WTC11 (cell line): ENCODE data around the gene CERCAM. TPM values are rescaled to one million over a fixed set of nuclear protein-coding genes. Genes with fewer than 3 reads are reported as not detected.

Experiments
- ATAC-seq: fragments of 200-7000 bp; cut with Tn5 transposase; 2 replicates; pipeline ENCODE4 v1.10.0; 2021; ENCODE audit warnings: mild to moderate bottlenecking, moderate library complexity
- CTCF ChIA-PET: fragments of 300-600 bp; sonication (Branson Sonifier 250); formaldehyde crosslinking; loops from one replicate; lab custom pipeline; 2021; ENCODE audit warnings: antibody characterized with exemption; lab: Charles Lee
- POLR2A ChIA-PET: fragments of 350-600 bp; sonication (Branson Sonifier 250); formaldehyde crosslinking; loops from one replicate; lab custom pipeline; 2021; ENCODE audit warnings: antibody characterized with exemption; lab: Charles Lee
- DNase-seq: peaks from one replicate; pipeline ENCODE4 v3.0.0; 2021; ENCODE audit warnings: low spot score
- H3K27ac Mint-ChIP-seq: 2 replicates; pipeline ENCODE4 v1.8.0; 2021; ENCODE audit warnings: mixed read lengths
- H3K27me3 Mint-ChIP-seq: 2 replicates; pipeline ENCODE4 v1.8.0; 2021; ENCODE audit warnings: low read depth, mild to moderate bottlenecking, moderate library complexity, mixed read lengths
- H3K36me3 Mint-ChIP-seq: 2 replicates; pipeline ENCODE4 v1.8.0; 2021; ENCODE audit warnings: mixed read lengths
- H3K4me1 Mint-ChIP-seq: 2 replicates; pipeline ENCODE4 v1.8.0; 2022; ENCODE audit warnings: mixed read lengths
- H3K4me3 Mint-ChIP-seq: 2 replicates; pipeline ENCODE4 v1.8.0; 2021; ENCODE audit warnings: mild to moderate bottlenecking, moderate library complexity, mixed read lengths
- H3K9me3 Mint-ChIP-seq: 2 replicates; pipeline ENCODE4 v1.8.0; 2021; ENCODE audit warnings: mixed read lengths
- ARID4B ChIP-seq: sonication (generic); formaldehyde crosslinking; IDR thresholded peaks from 2 replicates; pipeline ENCODE4 v1.8.0; 2023; ENCODE audit warnings: missing genetic modification reagents, mild to moderate bottlenecking, borderline replicate concordance
- CBFB ChIP-seq: sonication (generic); formaldehyde crosslinking; IDR thresholded peaks from 2 replicates; pipeline ENCODE4 v1.8.1; 2022; ENCODE audit warnings: mild to moderate bottlenecking, low read depth, missing genetic modification reagents
- CDX4 ChIP-seq: fragments of 250-450 bp; sonication (Bioruptor Pico); IDR thresholded peaks from 2 replicates; pipeline ENCODE4 v1.9.0; 2021; ENCODE audit warnings: moderate library complexity, mild to moderate bottlenecking, inconsistent platforms, borderline replicate concordance
- CREM ChIP-seq: sonication (generic); formaldehyde crosslinking; IDR thresholded peaks from 2 replicates; pipeline ENCODE4 v1.8.1; 2022; ENCODE audit warnings: mild to moderate bottlenecking, missing genetic modification reagents, moderate library complexity
- FOXK1 ChIP-seq: sonication (generic); formaldehyde crosslinking; IDR thresholded peaks from 2 replicates; pipeline ENCODE4 v1.8.0; 2022; ENCODE audit warnings: mild to moderate bottlenecking, moderate library complexity, missing genetic modification reagents
- HMGA2 ChIP-seq: fragments of 250-450 bp; sonication (Bioruptor Pico); IDR thresholded peaks from 2 replicates; pipeline ENCODE4 v1.4.0; 2021; ENCODE audit warnings: mild to moderate bottlenecking, moderate library complexity
- HMGXB4 ChIP-seq: sonication (generic); formaldehyde crosslinking; IDR thresholded peaks from 2 replicates; pipeline ENCODE4 v1.8.1; 2023; ENCODE audit warnings: mild to moderate bottlenecking, moderate library complexity, missing genetic modification reagents
- NFE2L1 ChIP-seq: sonication (generic); formaldehyde crosslinking; IDR thresholded peaks from 2 replicates; pipeline ENCODE4 v1.8.1; 2023; ENCODE audit warnings: missing genetic modification reagents
- NR1H2 ChIP-seq: sonication (generic); formaldehyde crosslinking; IDR thresholded peaks from 2 replicates; pipeline ENCODE4 v1.9.0; 2021; ENCODE audit warnings: mild to moderate bottlenecking, moderate library complexity, missing genetic modification reagents
- OVOL2 ChIP-seq: fragments of 250-450 bp; sonication (Bioruptor Pico); IDR thresholded peaks from 2 replicates; pipeline ENCODE4 v1.9.0; 2021; ENCODE audit warnings: mild to moderate bottlenecking, borderline replicate concordance
- PRDM15 ChIP-seq: sonication (generic); formaldehyde crosslinking; IDR thresholded peaks from 2 replicates; pipeline ENCODE4 v1.8.0; 2022; ENCODE audit warnings: missing genetic modification reagents
- PREB ChIP-seq: sonication (generic); formaldehyde crosslinking; IDR thresholded peaks from 2 replicates; pipeline ENCODE4 v1.8.1; 2022; ENCODE audit warnings: mild to moderate bottlenecking, missing genetic modification reagents, moderate library complexity, borderline replicate concordance
- TCF7 ChIP-seq: sonication (generic); formaldehyde crosslinking; IDR thresholded peaks from 2 replicates; pipeline ENCODE4 v1.8.0; 2022; ENCODE audit warnings: mild to moderate bottlenecking, low read depth, missing genetic modification reagents, moderate library complexity
- USF1 ChIP-seq: sonication (generic); formaldehyde crosslinking; IDR thresholded peaks from 2 replicates; pipeline ENCODE4 v1.8.0; 2022; ENCODE audit warnings: mild to moderate bottlenecking, missing genetic modification reagents
- USF2 ChIP-seq: sonication (generic); formaldehyde crosslinking; IDR thresholded peaks from 2 replicates; pipeline ENCODE4 v1.8.1; 2023; ENCODE audit warnings: mild to moderate bottlenecking, missing genetic modification reagents, moderate library complexity
- ZBTB21 ChIP-seq: sonication (generic); formaldehyde crosslinking; IDR thresholded peaks from 2 replicates; pipeline ENCODE4 v1.8.1; 2023; ENCODE audit warnings: mild to moderate bottlenecking, missing genetic modification reagents, borderline replicate concordance
- ZBTB43 ChIP-seq: sonication (generic); formaldehyde crosslinking; IDR thresholded peaks from 2 replicates; pipeline ENCODE4 v1.8.1; 2023; ENCODE audit warnings: mild to moderate bottlenecking, missing genetic modification reagents
- ZNF281 ChIP-seq: sonication (generic); formaldehyde crosslinking; IDR thresholded peaks from 2 replicates; pipeline ENCODE4 v1.8.0; 2023; ENCODE audit warnings: mild to moderate bottlenecking, missing genetic modification reagents
- ZNF671 ChIP-seq: fragments of 250-450 bp; sonication (Bioruptor Pico); IDR thresholded peaks from 2 replicates; pipeline ENCODE4 v1.8.0; 2021; ENCODE audit warnings: mild to moderate bottlenecking
- total RNA-seq: library from RNA; stranded (reverse); gene quantifications from 3 replicates; pipeline ENCODE4 v1.2.3, GENCODE V29; 2021

CERCAM gene
- total RNA-seq, 1 experiment from 2014 or later = 15.2 TPM

GRCh38 chr9:128374221-128374675, 46.4 kb upstream of the CERCAM start:
- no peak overlapping the region for H3K4me3 Mint-ChIP-seq
- no peak overlapping the region for H3K27ac Mint-ChIP-seq
- H3K36me3 Mint-ChIP-seq = peaks cover 9% of the 10 kb centered on the region
- ATAC-seq (no peak), DNase-seq (no peak)
- no peaks in the 10 kb centered on the region for H3K9me3 Mint-ChIP-seq
- ChIA-PET CTCF (no interaction called here), POLR2A (interaction anchor here (0.5 kb wide), 1 partner anchor 11 kb away, joined by 3 read pairs; no protein-coding TSS in a partner anchor)
- peaks cover 13% of the 10 kb centered on the region for H3K27me3 Mint-ChIP-seq
- TF ChIP-seq FOXK1 (CRISPR knock-in tag) = no peak
- TF ChIP-seq HMGXB4 (CRISPR knock-in tag) = no peak
- no peak for TF ChIP-seq PRDM15 (CRISPR knock-in tag)
- no peak for TF ChIP-seq HMGA2
- no peak for TF ChIP-seq OVOL2 (CRISPR knock-in tag)
- no peak for TF ChIP-seq ARID4B (CRISPR knock-in tag)
- no peak for TF ChIP-seq PREB (CRISPR knock-in tag)
- no peak for TF ChIP-seq USF1 (CRISPR knock-in tag)
- TF ChIP-seq ZBTB43 (CRISPR knock-in tag) = no peak
- TF ChIP-seq CBFB (CRISPR knock-in tag) = no peak
- TF ChIP-seq ZNF671 = no peak
- no peak for TF ChIP-seq CREM
- TF ChIP-seq USF2 (CRISPR knock-in tag) = no peak
- TF ChIP-seq NR1H2 = no peak
- no peak for TF ChIP-seq ZNF281 (CRISPR knock-in tag)
- no peak for TF ChIP-seq NFE2L1
- no peak for TF ChIP-seq TCF7 (CRISPR knock-in tag)
- no peak for TF ChIP-seq CDX4 (CRISPR knock-in tag)
- no peak for TF ChIP-seq ZBTB21
- H3K4me1 Mint-ChIP-seq = peaks cover 21% of the 10 kb centered on the region
